Lower leg skin (tissue), 4 donors: ENCODE data around the gene ZNF415. TPM values are rescaled to one million over a fixed set of nuclear protein-coding genes. Genes with fewer than 3 reads are reported as not detected.

ENCODE experiments used
- DNase-seq, 2 donors: peaks; one replicate each; pipeline ENCODE4 v3.0.0-alpha.2; 2019; ENCODE audit warnings: low spot score in 2 of 2
- H3K4me3 ChIP-seq: fragments of 200-600 bp; sonication (generic); 2 replicates; pipeline ENCODE4 v1.5.1; 2017; ENCODE audit warnings: mild to moderate bottlenecking, low read depth; ENCODE audit not compliant: poor library complexity, severe bottlenecking
- CTCF ChIP-seq, 3 donors: fragments of 450-650 bp; IDR thresholded peaks; one replicate each; pipeline ENCODE4 v1.5.1; 2016; ENCODE audit warnings: antibody characterized with exemption in 3 of 3, mild to moderate bottlenecking in 3 of 3, moderate library complexity in 2 of 3
- POLR2A ChIP-seq, 2 donors: fragments of 450-650 bp; IDR thresholded peaks; one replicate each; pipeline ENCODE4 v1.6.1; 2016 to 2017; ENCODE audit warnings: antibody characterized with exemption in 2 of 2, mild to moderate bottlenecking in 1 of 2, moderate library complexity in 1 of 2
- WGBS, 2 donors: methylation state at CpG; one replicate each; pipeline ENCODE4 v1.1.5; 2018; 5-methylcytosine and 5-hydroxymethylcytosine counted together
- intact Hi-C: fragments of 100-400 bp; cut with DNase I; formaldehyde crosslinking; loops from one replicate; pipeline ENCODE4 v1.15.0; 2023; ENCODE audit warnings: low total_unique reads
- total RNA-seq, 4 donors: library from RNA; depleted of rRNA; stranded (reverse); fragments of >200 nt; gene quantifications; one replicate each; pipeline ENCODE4 v1.1.0, GENCODE V29; 2016

The ZNF415 gene
- total RNA-seq, 4 donors from 2014 or later: 1.1 to 7.4 (median 5.1) TPM

DNA sequence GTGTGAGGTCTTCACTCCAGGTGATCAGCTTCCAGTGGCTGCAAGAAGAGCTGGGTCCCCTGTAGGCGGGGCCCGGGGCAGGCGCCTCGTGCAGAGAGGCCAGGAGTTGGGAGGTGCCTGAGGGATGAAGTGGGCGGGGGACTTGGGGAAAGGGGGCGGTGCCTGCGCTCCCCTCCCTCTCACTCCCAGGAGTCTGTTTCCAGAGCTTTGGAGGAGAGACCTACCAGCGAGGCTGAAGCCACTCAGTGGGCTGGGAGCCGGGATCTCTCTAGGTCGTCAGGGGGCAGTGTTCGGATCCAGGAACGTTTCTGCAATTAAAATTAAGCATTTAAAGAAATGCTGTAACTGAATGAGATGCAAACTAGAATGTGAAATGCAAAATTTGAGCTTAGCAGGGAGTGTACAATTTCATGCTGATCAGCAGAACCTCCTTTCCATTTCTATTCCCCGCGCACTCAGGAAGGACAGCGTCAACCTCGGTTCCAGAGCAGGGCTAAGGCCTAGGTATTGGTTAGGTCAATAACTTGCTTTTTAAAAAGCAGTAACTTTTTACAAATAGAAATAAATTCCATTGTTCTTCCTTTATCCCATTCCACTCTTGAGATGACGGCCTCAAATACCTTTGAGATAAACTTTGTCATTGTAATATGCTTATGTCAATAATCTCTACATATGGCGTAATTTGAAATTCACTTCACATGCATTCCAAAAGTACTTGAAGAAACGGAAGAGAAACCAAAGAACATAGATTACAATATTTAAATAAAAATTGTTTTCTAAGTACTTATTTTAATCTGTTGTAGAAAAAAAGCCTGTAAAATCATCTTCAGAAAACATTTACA is 41.1 kb downstream of the ZNF415 start:
- TF ChIP-seq POLR2A (IDR thresholded peaks at IDR 0.05) (no peak), CTCF (IDR thresholded peaks at IDR 0.05) (no peak)
- WGBS, 2 donors: 87% methylated on average over 19 of the region's 19 CpGs
- intact Hi-C loops: no loop called here
- H3K4me3 ChIP-seq: no peak overlapping the region
- no peak for DNase-seq

- 80 to 85% methylated on average over 6 of the region's 6 CpGs for WGBS, 2 donors
- H3K4me3 ChIP-seq: no peak overlapping the region
- intact Hi-C loops: no loop called here
- DNase-seq: no peak
- TF ChIP-seq POLR2A (IDR thresholded peaks at IDR 0.05): no peak
- no peak for TF ChIP-seq CTCF (IDR thresholded peaks at IDR 0.05)
Measured at GRCh38 chr19:53088091-53088490, 44.6 kb downstream of the ZNF415 start.

DNA sequence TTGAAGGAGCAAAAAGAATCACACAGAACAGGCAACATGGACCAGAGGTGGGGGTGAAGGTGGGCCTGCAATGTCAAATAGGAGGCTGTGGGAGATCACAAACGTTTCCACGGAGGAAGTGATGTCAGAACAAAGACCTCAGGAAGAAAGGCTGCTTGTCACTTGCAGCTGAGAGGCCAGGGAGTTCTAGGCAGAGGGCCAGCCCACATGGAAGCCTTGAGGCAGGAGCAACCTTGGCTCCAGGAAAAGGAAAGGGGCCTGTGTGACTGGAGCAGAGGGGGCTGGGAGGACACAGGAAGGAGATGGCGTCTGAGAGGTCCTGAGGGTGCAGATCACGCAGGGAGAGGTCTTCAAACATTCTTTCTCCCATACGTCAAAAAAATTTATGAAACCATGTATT is 45.8 kb downstream of the ZNF415 start:
- WGBS, 2 donors: 38 to 39% methylated on average over 5 of the region's 5 CpGs
- TF ChIP-seq POLR2A (IDR thresholded peaks at IDR 0.05) (no peak), CTCF (IDR thresholded peaks at IDR 0.05) (no peak)
- no peak for DNase-seq
- H3K4me3 ChIP-seq: no peak overlapping the region
- intact Hi-C loops: no loop called here

GRCh38 chr19:53085496-53085895 is 47.2 kb downstream of the ZNF415 start:
- H3K4me3 ChIP-seq: no peak overlapping the region
- intact Hi-C loops: no loop called here
- TF ChIP-seq POLR2A (IDR thresholded peaks at IDR 0.05) (no peak), CTCF (IDR thresholded peaks at IDR 0.05) (no peak)
- WGBS, 2 donors: 90 to 97% methylated on average over 7 of the region's 7 CpGs
- DNase-seq: no peak

GRCh38 chr19:53082929-53083328 is 49.8 kb downstream of the ZNF415 start:
- no peak for TF ChIP-seq POLR2A (IDR thresholded peaks at IDR 0.05)
- no peak for TF ChIP-seq CTCF (IDR thresholded peaks at IDR 0.05)
- no peak overlapping the region for H3K4me3 ChIP-seq
- WGBS, 2 donors: 80 to 90% methylated on average over 3 of the region's 3 CpGs
- intact Hi-C loops: no loop called here
- no peak for DNase-seq
